AG04450 (cell line): Measurements from ENCODE around the gene COL25A1. TPM values are rescaled to one million over a fixed set of nuclear protein-coding genes. Genes with fewer than 3 reads are reported as not detected.

ENCODE experiments used
- CTCF ChIA-PET: fragments of 300-600, 350-600 bp; formaldehyde crosslinking; extraction: SDS; loops from one replicate; lab custom pipeline; 2022; ENCODE audit warnings: antibody characterized with exemption, inconsistent platforms; lab: Charles Lee
- POLR2A ChIA-PET: fragments of 350-600 bp; formaldehyde crosslinking; extraction: SDS; loops from one replicate; lab custom pipeline; 2021; ENCODE audit warnings: antibody characterized with exemption, inconsistent platforms; lab: Yijun Ruan, JAX
- DNase-seq: peaks from one replicate; pipeline ENCODE4 v3.0.0-alpha.2; 2011; ENCODE audit warnings: low read depth, low spot score
- H3K27ac ChIP-seq: one replicate; pipeline ENCODE4 v1.5.1; 2012; ENCODE audit warnings: low read depth, low read length, control low read depth
- H3K27me3 ChIP-seq: one replicate; pipeline ENCODE4 v1.6.0; 2012; ENCODE audit warnings: low read length; ENCODE audit not compliant: control insufficient read depth, insufficient read depth
- H3K4me3 ChIP-seq: 2 replicates; pipeline ENCODE4 v1.5.1; 2011; ENCODE audit warnings: mild to moderate bottlenecking, low read depth, low read length, control low read depth
- H3K9me3 ChIP-seq: 2 replicates; pipeline ENCODE4 v1.5.1; 2012; ENCODE audit warnings: low read length; ENCODE audit not compliant: control insufficient read depth, insufficient read depth
- polyA plus RNA-seq: library from polyadenylated mRNA; depleted of rRNA; stranded (reverse); fragments of >200 nt; gene quantifications from 2 replicates; pipeline ENCODE4 v1.2.3, GENCODE V29; 2011
- TF ChIP-seq, protein P1 (sequence below): IDR thresholded peaks from 2 replicates; pipeline ENCODE4 v1.5.1; 2011; ENCODE audit warnings: low read depth, low read length, control low read depth, inconsistent platforms

Gene COL25A1
- polyA plus RNA-seq, 1 experiment, result not detected

DNA sequence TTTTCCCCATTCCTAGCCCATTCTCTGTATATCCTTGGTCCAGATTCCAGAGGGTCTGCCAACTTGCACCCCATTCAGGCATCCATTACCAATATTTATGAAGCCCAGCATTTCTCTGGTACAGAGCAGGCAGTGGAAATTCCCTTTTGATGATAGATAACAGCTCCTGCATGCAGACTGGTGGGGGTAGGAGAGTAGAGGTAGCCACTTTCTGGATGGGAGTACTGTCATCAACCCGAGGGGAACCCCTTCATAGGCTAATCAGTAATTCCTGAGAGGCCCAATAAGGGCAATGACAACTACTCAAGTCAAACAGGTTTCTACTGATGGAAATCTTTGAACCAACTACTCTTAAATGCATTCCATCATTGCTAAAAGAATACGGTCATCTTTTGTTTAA, 63.7 kb downstream of the COL25A1 start:
- Histone ChIP-seq H3K27ac (no peak overlapping the region), H3K4me3 (no peak overlapping the region), H3K9me3 (no peaks in the 10 kb centered on the region), H3K27me3 (no peaks in the 10 kb centered on the region)
- TF ChIP-seq, protein P1, sequence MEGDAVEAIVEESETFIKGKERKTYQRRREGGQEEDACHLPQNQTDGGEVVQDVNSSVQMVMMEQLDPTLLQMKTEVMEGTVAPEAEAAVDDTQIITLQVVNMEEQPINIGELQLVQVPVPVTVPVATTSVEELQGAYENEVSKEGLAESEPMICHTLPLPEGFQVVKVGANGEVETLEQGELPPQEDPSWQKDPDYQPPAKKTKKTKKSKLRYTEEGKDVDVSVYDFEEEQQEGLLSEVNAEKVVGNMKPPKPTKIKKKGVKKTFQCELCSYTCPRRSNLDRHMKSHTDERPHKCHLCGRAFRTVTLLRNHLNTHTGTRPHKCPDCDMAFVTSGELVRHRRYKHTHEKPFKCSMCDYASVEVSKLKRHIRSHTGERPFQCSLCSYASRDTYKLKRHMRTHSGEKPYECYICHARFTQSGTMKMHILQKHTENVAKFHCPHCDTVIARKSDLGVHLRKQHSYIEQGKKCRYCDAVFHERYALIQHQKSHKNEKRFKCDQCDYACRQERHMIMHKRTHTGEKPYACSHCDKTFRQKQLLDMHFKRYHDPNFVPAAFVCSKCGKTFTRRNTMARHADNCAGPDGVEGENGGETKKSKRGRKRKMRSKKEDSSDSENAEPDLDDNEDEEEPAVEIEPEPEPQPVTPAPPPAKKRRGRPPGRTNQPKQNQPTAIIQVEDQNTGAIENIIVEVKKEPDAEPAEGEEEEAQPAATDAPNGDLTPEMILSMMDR, result no peak
- DNase-seq, result no peak
- ChIA-PET CTCF (no interaction called here), POLR2A (no interaction called here)

DNA sequence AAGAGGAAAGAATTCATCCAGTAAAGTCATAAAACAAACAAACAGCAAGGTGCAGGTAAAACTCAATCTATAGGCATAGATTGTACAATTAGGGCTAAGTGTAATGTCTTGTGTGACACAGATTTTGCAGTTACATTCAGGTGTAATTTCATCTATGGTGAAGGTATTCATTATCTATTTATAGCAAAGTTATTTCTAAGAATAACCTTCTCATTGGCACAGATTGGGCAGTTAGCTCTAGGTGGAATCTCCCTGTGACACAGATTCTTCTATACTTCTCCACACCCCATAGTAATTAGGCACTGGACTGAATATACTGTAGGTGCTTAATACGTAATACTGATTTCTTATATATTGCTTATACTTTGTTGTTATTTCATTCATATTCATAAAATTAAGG, 66.8 kb downstream of the COL25A1 start:
- Histone ChIP-seq H3K9me3 (no peaks in the 10 kb centered on the region), H3K27me3 (no peaks in the 10 kb centered on the region), H3K27ac (no peak overlapping the region), H3K4me3 (no peak overlapping the region)
- no peak for DNase-seq
- ChIA-PET POLR2A (no interaction called here), CTCF (no interaction called here)
- TF ChIP-seq, protein P1, result no peak

- H3K9me3 ChIP-seq, result no peaks in the 10 kb centered on the region
- ChIA-PET POLR2A (no interaction called here), CTCF (no interaction called here)
These were observed 67.9 kb downstream of the COL25A1 start for GRCh38 chr4:109234596-109234995.

DNA sequence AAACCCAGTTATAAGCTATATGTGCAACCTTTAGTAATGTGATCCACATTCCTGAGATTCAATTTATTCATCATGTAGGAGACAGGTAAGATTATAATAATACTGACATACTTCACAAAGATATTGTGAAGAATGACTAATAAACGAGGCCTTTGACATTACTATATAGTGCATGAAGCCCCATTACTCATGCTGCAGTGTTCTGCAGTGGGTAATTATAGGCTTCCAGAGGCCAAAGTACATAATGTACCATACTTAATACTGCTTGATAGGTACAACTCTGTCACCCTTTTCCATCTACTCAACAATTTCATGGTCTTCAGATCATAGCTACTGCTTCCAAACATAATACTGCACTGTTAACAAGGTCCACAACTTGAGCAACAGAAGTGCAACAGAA, 68.9 kb downstream of the COL25A1 start:
- Histone ChIP-seq H3K9me3 (no peaks in the 10 kb centered on the region), H3K27ac (no peak overlapping the region), H3K4me3 (no peak overlapping the region), H3K27me3 (no peaks in the 10 kb centered on the region)
- TF ChIP-seq, protein P1, result no peak
- no peak for DNase-seq
- ChIA-PET CTCF (no interaction called here), POLR2A (no interaction called here)

More at GRCh38 chr4:109234596-109234995, 67.9 kb downstream of the COL25A1 start:
- H3K4me3 ChIP-seq, result no peak overlapping the region
- TF ChIP-seq, protein P1, result no peak
- DNase-seq, result no peak
- no peaks in the 10 kb centered on the region for H3K27me3 ChIP-seq
- H3K27ac ChIP-seq, result no peak overlapping the region

- Histone ChIP-seq H3K4me3 (no peak overlapping the region), H3K27me3 (no peaks in the 10 kb centered on the region), H3K9me3 (no peaks in the 10 kb centered on the region), H3K27ac (no peak overlapping the region)
- POLR2A ChIA-PET, result no interaction called here
- CTCF ChIA-PET, result interaction anchor here (0.6 kb wide), 1 partner anchor 43 kb away, joined by 3 read pairs; no protein-coding TSS in a partner anchor
- TF ChIP-seq, protein P1, result no peak
- DNase-seq, result no peak
These were observed 69.8 kb downstream of the COL25A1 start for GRCh38 chr4:109232681-109233080.
